AML-193 (cell line): ENCODE data around the gene VPS13D.

Source experiments
- DNase-seq, 2 experiments: peaks; one replicate each; lab custom pipeline; 2025; lab: John Stamatoyannopoulos, UW

Gene VPS13D

GRCh38 chr1:12426030-12426429 lies 196.2 kb downstream of the VPS13D start:
- DNase-seq = no peak

- no peak for DNase-seq
Observed at GRCh38 chr1:12428334-12428733, 198.5 kb downstream of the VPS13D start.

- no peak for DNase-seq
Observed at GRCh38 chr1:12430525-12430924, 200.7 kb downstream of the VPS13D start.

- no peak for DNase-seq
Observed at GRCh38 chr1:12432897-12433296, 203.1 kb downstream of the VPS13D start.

DNA sequence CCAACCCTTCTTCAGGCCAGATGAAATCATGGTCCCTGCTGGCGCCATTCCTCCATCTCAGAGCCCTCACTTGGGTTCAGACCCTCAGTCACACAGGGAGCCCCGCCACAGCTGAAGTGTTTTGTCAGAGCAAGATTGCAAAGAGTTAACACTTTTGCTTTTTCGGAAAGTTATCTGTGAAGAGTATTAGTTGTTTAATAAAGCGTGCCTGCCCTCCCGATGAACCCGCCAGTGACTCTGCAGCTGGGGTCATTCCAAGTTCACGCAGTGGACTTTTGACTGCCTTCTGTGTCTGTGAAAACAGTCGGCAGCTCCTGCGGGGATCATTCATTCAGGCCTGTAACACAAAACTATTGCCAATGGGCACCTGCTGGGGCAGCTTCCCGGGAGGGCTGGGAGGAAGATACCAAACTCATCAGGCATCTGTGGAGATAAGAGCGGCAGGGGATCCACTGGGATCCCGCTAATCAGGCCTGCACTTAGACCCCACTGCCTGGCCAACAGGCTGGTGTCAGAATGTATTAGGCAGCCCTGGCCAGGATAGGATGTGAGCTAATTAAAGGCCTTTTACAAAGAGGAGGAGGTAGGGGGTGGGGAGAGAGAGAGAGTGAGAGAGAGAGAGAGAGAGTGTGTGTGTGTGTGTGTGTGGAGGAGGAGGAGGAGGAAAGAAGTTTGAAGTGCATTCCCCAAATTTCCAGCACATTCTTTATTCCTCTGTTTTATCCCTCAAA lies 203.7 kb downstream of the VPS13D start:
- no peak for DNase-seq

- DNase-seq = no peak
Observed at GRCh38 chr1:12434174-12434573, 204.3 kb downstream of the VPS13D start.

DNA sequence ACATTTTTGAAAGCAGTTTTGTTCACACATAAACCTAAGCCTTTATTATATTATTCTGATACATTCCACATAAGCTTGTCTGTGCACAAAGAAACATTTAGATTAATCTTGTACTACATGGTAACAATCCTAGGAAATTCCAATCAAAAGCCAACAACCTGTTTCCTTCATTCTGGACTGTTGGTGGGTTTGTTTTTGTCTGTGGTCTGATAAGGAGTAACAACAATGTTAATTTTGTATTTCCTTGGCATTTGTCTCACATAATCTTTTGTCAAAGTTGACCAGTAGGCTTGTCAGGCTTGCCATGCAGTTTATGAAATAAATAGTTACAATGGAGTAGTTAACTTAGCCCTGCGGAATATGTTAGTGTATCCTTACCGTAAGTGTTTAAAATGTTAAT lies 204.9 kb downstream of the VPS13D start:
- no peak for DNase-seq

DNA sequence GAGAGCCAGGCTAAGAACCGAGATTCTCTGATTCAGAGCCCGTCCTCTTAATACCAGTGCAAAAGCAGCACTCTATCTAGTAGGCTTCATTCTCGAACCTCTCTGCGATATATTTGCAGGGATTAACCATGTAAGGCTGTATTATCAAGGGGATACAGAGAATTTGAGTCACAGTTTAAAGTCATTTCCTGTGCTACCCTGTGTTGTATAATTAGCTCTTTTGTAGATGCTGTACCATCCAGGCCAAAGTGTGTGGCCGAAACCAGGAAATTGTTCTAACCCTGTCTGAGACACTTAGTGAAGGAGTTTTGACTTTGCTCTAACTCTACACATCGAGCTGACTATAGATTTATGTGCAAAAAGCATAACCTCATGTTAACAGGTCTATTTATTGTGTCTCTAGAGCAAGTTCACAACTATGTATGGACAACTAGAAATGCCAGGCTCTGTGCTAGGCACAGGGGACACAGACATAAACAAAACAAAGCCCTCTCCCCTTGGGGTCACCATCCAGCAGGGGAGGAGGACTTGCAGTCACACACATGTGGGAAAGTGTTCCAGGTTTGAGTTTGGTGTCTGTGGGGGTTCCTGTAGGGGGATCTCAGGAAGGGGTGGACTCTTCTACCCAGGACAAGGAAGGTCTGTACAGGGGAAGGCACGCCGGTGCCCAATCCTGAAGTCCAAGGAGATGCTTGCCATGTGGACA lies 206.0 kb downstream of the VPS13D start:
- no peak for DNase-seq

- no peak for DNase-seq
Observed at GRCh38 chr1:12436345-12436658, 206.5 kb downstream of the VPS13D start.

- DNase-seq = no peak
Observed at GRCh38 chr1:12436817-12437599, 207.2 kb downstream of the VPS13D start.

DNA sequence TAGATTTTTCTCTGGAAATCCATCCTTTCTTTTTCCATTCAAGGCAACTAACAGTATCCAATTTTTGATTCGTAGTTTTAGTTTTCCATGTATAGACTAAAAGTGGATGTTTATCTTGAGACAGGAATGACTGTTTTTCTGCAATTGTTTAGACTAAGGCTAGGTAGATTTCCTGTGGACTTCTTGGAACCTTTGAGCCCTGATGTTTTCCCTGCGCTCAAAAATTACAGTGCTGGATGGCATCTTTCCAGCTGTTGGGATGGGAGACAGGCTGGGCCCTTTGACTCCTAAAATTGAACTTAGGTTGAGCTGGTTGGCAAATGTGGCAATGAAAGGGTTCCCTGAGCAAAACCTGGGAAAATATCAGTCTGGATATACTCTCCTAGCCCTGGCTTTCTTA lies 207.8 kb downstream of the VPS13D start:
- no peak for DNase-seq

DNA sequence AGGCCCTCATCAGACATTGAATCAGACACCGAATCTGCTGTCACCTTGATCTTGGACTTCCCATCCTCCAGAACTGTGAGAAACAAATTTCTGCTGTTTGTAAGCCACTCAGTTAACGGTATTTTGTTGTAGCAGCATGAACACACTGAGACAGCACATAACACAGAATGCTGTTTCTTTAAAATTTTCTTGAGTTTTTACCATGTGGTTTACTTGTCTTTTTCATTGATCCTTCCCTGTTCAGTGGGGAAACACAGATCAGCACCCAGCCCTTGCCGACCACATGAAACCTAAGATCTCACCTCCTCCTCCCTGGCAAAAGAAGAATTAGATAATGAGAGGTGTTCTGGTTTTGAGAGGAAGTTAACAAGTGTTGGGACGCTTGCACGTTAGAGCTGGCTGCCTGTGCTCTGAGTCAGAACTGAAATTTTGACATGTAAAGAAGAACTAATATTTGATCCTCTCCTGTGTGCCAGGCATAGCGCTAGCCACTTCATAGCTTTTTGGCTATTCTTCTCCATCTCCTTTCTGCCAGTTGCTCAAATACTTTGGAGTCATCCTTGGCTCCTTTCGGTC lies 208.6 kb downstream of the VPS13D start:
- DNase-seq = no peak

- DNase-seq = no peak
Observed at GRCh38 chr1:12439073-12439472, 209.2 kb downstream of the VPS13D start.

DNA sequence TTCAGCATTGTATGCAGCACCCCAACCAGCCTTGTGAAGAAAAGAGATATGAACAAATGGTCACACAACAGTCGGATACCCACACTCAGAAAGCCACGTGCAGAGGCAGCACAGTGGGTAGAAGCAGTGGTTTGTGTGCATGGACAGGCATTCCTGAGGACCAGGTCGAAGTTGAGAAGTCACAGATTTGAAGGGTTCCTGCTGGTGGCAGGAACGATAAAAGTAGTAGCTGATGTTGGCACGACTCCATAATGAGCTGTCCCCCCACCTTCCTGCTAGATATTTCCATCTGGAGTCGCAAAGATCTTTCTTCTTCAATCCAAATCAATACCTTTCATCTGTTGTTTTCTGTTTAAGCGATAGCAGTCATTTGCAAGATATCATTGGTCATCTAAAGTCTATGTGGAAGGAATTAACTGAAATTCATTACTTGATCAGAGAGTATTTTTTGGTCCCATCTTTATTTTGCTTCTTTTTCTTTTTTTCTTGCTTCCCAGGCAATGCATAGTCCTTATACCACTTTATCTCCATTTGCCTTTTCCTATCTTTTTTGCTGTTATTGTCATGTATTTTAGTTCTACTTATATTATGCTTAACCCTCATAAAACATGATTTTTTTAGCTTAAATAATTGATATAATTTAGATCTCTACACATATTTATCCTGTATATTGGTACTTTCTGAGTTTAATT lies 211.7 kb downstream of the VPS13D start:
- no peak for DNase-seq

- no peak for DNase-seq
Observed at GRCh38 chr1:12442217-12442616, 212.4 kb downstream of the VPS13D start.

- no peak for DNase-seq
Observed at GRCh38 chr1:12443151-12443550, 213.3 kb downstream of the VPS13D start.

DNA sequence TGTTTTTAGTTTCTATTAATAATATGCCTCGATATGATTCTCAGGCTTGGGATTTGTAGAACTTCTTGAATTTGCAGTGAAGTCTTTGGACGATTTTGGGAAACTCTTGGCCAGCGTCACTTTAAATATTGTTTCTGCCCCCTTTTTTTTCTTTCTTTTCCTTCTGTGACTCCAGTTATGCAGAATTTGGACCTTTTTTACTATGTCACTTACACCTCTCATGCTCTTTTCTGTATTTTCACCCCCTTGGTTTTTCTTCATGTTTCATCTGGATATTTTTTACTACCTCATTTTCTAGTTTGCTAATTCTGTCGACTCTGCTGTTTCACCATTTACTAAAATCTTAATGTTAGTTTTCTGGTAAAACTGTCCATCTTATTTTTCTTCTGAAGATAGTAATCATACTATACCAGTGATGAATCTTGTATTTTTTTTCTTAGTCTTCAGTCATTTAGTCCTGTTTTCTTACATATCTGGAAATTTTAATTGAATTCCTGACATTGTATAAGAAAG lies 214.6 kb downstream of the VPS13D start:
- no peak for DNase-seq

DNA sequence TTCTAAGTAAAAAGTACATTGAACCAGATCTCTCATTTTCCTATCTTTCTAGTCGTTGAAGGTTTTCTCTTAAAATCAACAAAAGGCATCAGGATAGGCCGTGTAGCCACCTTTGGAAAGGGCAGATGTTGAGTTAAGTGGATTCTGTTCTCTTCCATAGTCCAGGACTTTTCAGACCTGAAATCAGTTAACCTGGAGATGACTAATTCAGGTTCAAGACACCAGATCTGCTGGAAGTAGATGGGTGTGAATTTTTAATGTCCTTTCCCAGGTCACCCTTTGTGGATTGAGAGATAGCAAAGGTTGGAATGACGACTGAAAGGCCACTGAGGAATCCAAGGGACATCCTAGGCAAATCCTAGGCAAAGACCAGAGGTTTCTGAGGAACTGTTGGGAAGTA lies 215.4 kb downstream of the VPS13D start:
- no peak for DNase-seq

GRCh38 chr1:12446593-12446992 lies 216.8 kb downstream of the VPS13D start:
- no peak for DNase-seq

GRCh38 chr1:12447307-12447706 lies 217.5 kb downstream of the VPS13D start:
- DNase-seq = no peak

DNA sequence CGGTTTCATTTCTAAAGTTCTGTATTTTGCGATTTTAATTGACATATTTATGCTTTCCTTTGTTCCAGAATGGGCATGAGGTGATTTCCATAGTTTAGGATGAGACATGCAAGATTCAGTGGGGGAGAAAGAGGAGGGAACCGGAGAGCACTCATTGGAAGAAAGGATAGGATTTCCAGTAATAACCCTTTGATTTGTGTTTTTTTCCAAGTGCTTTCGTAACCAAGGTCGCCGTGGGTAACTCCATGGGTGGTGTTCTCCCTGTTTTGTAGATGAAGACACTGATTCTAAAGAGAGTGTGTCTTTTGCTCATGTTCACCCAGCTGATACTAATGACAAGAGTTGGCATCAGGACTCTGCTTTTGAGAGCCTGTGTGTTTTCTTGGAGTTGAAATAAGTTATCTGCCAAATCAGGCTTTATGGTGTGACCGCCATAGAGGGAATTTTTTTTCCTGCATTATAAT lies 218.1 kb downstream of the VPS13D start:
- DNase-seq = no peak

DNA sequence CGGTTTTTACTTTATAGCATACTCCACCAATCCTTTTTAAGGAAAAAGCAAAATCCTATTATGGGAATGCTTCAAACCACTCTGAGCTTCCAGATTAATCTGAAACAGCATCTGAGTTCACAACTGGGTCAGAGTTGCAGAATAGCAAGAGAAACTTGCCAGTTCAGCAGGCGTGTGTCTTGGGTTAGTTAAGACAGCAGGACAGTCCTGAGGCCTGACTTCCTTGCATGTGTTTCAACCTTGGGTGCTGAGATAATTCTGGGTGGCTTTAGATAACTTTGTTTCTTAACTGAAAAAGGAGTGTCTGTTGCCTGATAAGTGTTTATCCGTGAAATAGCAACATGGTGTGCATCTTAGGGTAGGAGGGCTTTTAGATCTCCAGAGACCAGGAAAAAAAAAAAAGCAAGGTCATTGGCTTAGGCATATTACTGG lies 218.9 kb downstream of the VPS13D start:
- no peak for DNase-seq
